Measurements from ENCODE around the gene PLXNB2. TPM values are rescaled to one million over a fixed set of nuclear protein-coding genes. Genes with fewer than 3 reads are reported as not detected.
A peak's percentile ranks its signal among the peaks of the same experiment; 100 is the strongest.

PLXNB2 gene
- total RNA-seq, 4 donors from 2014 or later = 93.2 to 207 (median 102) TPM

GRCh38 chr22:50341977-50342650 is 34.7 kb upstream of the PLXNB2 start:
- peaks cover 0 to 25% (median 2%) of the 10 kb centered on the region in 3 donors for H3K4me1 ChIP-seq
- peak overlapping the region; percentile 92 to 97 for H3K4me3 ChIP-seq
- 0% methylated on average over 7 of the region's 26 CpGs for WGBS, 2 donors (ENCODE audit: low coverage in 1 of 2)
- H3K27me3 ChIP-seq = no peaks in the 10 kb centered on the region
- no peaks in the 10 kb centered on the region for H3K9me3 ChIP-seq
- ATAC-seq = peak; percentile 81
- H3K27ac ChIP-seq = peak overlapping the region in 3 of 4 donors; percentile 84 to 95 (median 86)
- no peaks in the 10 kb centered on the region for H3K36me3 ChIP-seq
- TF ChIP-seq POLR2AphosphoS5 (IDR thresholded peaks at IDR 0.05) (peak; percentile 47), CTCF (IDR thresholded peaks at IDR 0.05) (peak in 3 of 4 experiments; percentile 95), EP300 (IDR thresholded peaks at IDR 0.05) (no peak)

- Histone ChIP-seq H3K27ac (no peak overlapping the region), H3K4me3 (no peak overlapping the region), H3K4me1 (peaks cover 0 to 12% (median 0%) of the 10 kb centered on the region in 3 donors), H3K36me3 (no peaks in the 10 kb centered on the region), H3K9me3 (no peaks in the 10 kb centered on the region), H3K27me3 (no peaks in the 10 kb centered on the region)
- no peak for TF ChIP-seq EP300 (IDR thresholded peaks at IDR 0.05)
- TF ChIP-seq POLR2AphosphoS5 (IDR thresholded peaks at IDR 0.05) = no peak
- no peak for TF ChIP-seq POLR2A (IDR thresholded peaks at IDR 0.05)
- TF ChIP-seq CTCF (IDR thresholded peaks at IDR 0.05) = no peak
- ATAC-seq = no peak
- 67 to 89% methylated on average over 8 to 12 of the region's 12 CpGs for WGBS, 2 donors (ENCODE audit: low coverage in 1 of 2)
These were observed 32.8 kb upstream of the PLXNB2 start for GRCh38 chr22:50339945-50340879.

- H3K27me3 ChIP-seq = no peaks in the 10 kb centered on the region
- 82 to 87% methylated on average over 3 to 4 of the region's 4 CpGs for WGBS, 2 donors (ENCODE audit: low coverage in 1 of 2)
- no peak for ATAC-seq
- no peak overlapping the region for H3K4me3 ChIP-seq
- H3K36me3 ChIP-seq = no peaks in the 10 kb centered on the region
- H3K27ac ChIP-seq = no peak overlapping the region
- peaks cover 0 to 12% (median 0%) of the 10 kb centered on the region in 3 donors for H3K4me1 ChIP-seq
- no peaks in the 10 kb centered on the region for H3K9me3 ChIP-seq
- TF ChIP-seq POLR2AphosphoS5 (IDR thresholded peaks at IDR 0.05) (no peak), EP300 (IDR thresholded peaks at IDR 0.05) (no peak), CTCF (IDR thresholded peaks at IDR 0.05) (no peak), POLR2A (IDR thresholded peaks at IDR 0.05) (no peak)
These were observed 31.5 kb upstream of the PLXNB2 start for GRCh38 chr22:50338860-50339462.

- H3K36me3 ChIP-seq = no peaks in the 10 kb centered on the region
- ATAC-seq = no peak
- no peak for TF ChIP-seq EP300 (IDR thresholded peaks at IDR 0.05)
- TF ChIP-seq POLR2A (IDR thresholded peaks at IDR 0.05) = no peak
- no peak for TF ChIP-seq POLR2AphosphoS5 (IDR thresholded peaks at IDR 0.05)
- TF ChIP-seq CTCF (IDR thresholded peaks at IDR 0.05) = no peak
- no peaks in the 10 kb centered on the region for H3K27me3 ChIP-seq
- H3K4me1 ChIP-seq = peaks cover 0 to 12% (median 0%) of the 10 kb centered on the region in 3 donors
- no peaks in the 10 kb centered on the region for H3K9me3 ChIP-seq
- WGBS, 2 donors (ENCODE audit: low coverage in 1 of 2) = 83 to 86% methylated on average over 5 of the region's 5 CpGs
- H3K4me3 ChIP-seq = no peak overlapping the region
- H3K27ac ChIP-seq = no peak overlapping the region
These were observed 30.7 kb upstream of the PLXNB2 start for GRCh38 chr22:50338042-50338573.

Measured in gastroesophageal sphincter (tissue), 4 donors.